CD8-positive, alpha-beta memory T cell (primary cell): Measurements from ENCODE around the gene UVRAG. TPM values are rescaled to one million over a fixed set of nuclear protein-coding genes. Genes with fewer than 3 reads are reported as not detected.

Source experiments
- CTCF ChIA-PET: fragments of 350-600 bp; sonication (Branson Sonifier 250); formaldehyde crosslinking; loops from one replicate; lab custom pipeline; 2021; ENCODE audit warnings: antibody characterized with exemption; lab: Charles Lee
- POLR2A ChIA-PET: fragments of 350-600 bp; sonication (Branson Sonifier 250); formaldehyde crosslinking; loops from one replicate; lab custom pipeline; 2021; ENCODE audit warnings: antibody characterized with exemption; lab: Charles Lee
- DNase-seq, 5 donors: peaks; one replicate each; pipeline versions ENCODE4 v3.0.0 to v3.0.0-alpha.2; 2020 to 2022; ENCODE audit warnings: mixed read lengths in 1 of 5
- H3K27ac ChIP-seq: one replicate; pipeline ENCODE4 v1.7.0; 2013; ENCODE audit warnings: low read depth, mild to moderate bottlenecking, low read length, moderate library complexity
- H3K27me3 ChIP-seq: 2 replicates; pipeline ENCODE4 v1.7.0; 2013; ENCODE audit warnings: low read length, mild to moderate bottlenecking; ENCODE audit not compliant: insufficient read depth, poor library complexity, severe bottlenecking
- H3K36me3 ChIP-seq: 2 replicates; pipeline ENCODE4 v1.7.0; 2013; ENCODE audit warnings: mild to moderate bottlenecking, low read length, moderate library complexity; ENCODE audit not compliant: insufficient read depth
- H3K4me1 ChIP-seq: 2 replicates; pipeline ENCODE4 v1.7.0; 2013; ENCODE audit warnings: mild to moderate bottlenecking, low read length, moderate library complexity; ENCODE audit not compliant: insufficient read depth
- H3K4me3 ChIP-seq: 2 replicates; pipeline ENCODE4 v1.7.0; 2013; ENCODE audit warnings: mild to moderate bottlenecking, low read length
- H3K9me3 ChIP-seq: 2 replicates; pipeline ENCODE4 v1.7.0; 2013; ENCODE audit warnings: mild to moderate bottlenecking, low read length
- H3K27ac Mint-ChIP-seq, 8 donors: one replicate each; pipeline ENCODE4 v1.8.0; 2020 to 2021; ENCODE audit warnings: mixed read lengths in 8 of 8, mild to moderate bottlenecking in 6 of 8, inconsistent platforms in 3 of 8, moderate library complexity in 3 of 8
- H3K27me3 Mint-ChIP-seq, 2 donors: one replicate each; pipeline ENCODE4 v1.8.0; 2020 to 2021; ENCODE audit warnings: mixed read lengths in 2 of 2, mild to moderate bottlenecking in 1 of 2, moderate library complexity in 1 of 2
- H3K36me3 Mint-ChIP-seq, 3 donors: one replicate each; pipeline ENCODE4 v1.8.0; 2020 to 2021; ENCODE audit warnings: mixed read lengths in 3 of 3, inconsistent platforms in 1 of 3, mild to moderate bottlenecking in 1 of 3
- H3K4me1 Mint-ChIP-seq, 3 donors: one replicate each; pipeline ENCODE4 v1.8.0; 2020 to 2021; ENCODE audit warnings: mixed read lengths in 3 of 3, inconsistent platforms in 1 of 3, mild to moderate bottlenecking in 1 of 3
- H3K4me3 Mint-ChIP-seq, 7 donors: one replicate each; pipeline ENCODE4 v1.8.0; 2020 to 2021; ENCODE audit warnings: mixed read lengths in 7 of 7, mild to moderate bottlenecking in 6 of 7, moderate library complexity in 4 of 7, inconsistent platforms in 2 of 7
- H3K9me3 Mint-ChIP-seq, 5 donors: one replicate each; pipeline ENCODE4 v1.8.0; 2020 to 2022; ENCODE audit warnings: mixed read lengths in 5 of 5, mild to moderate bottlenecking in 3 of 5, moderate library complexity in 2 of 5, inconsistent platforms in 1 of 5
- polyA plus RNA-seq: library from polyadenylated mRNA; unstranded; fragments of 300-500 nt; fragmentation: Illumina TruSeq; gene quantifications from one replicate; pipeline ENCODE4 v1.2.3, GENCODE V29; 2021
- total RNA-seq, 2 experiments: library from RNA; stranded (reverse); gene quantifications; one replicate each; pipeline ENCODE4 v1.2.3, GENCODE V29; 2021

The UVRAG gene
- total and polyA plus RNA-seq, 3 experiments from 2014 or later = 17.1 to 20.9 (median 18.0) TPM

DNA sequence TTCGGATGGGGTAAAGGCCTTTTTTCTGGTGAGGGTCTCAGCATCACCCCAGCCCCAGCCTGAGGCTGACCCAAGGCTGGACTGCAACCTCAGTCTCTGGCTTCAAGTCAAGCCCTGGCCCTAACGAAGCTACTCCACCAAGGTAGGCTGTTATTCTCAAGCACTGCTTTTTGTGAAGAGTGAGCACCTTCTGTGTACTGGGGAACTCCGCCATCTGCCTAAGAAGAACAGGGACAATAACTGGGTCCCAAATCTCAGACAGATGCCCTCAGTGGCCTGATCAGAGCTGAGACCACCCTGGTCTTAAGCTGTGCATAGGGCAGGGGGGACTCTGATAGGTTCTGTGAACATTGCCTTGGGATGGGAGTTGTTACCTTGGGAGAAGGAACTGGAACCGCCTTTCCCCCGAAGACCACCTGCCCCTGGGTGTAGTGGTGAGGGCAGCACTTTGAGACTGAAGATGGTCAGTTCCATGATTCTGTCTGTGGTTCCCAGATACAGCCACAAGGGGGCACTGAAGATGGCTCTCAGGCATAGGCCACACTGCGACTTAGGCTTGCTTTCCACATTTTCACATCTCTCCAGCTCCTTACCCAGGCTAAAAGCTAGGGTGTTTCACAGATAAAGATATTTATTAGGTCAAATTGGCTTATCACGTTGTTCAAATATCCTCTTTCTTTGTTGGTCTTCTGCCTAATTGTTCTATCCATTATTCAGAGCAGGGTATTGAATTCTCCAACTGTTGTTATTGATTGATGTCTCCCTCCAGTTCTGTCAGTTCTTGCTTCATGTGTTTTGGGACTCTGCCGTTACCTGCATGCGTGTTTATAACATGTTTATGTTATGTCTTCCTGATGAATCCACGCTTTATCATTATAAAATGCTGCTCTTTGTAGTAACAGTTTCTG is 11.8 kb upstream of the UVRAG start:
- POLR2A ChIA-PET = no interaction called here
- H3K36me3 ChIP-seq = no peaks in the 10 kb centered on the region
- H3K27ac ChIP-seq = no peak overlapping the region
- Mint-ChIP-seq H3K27ac (no peak overlapping the region), H3K9me3 (no peaks in the 10 kb centered on the region), H3K36me3 (no peaks in the 10 kb centered on the region), H3K27me3 (peaks cover 2 to 3% of the 10 kb centered on the region in 2 donors), H3K4me3 (no peak overlapping the region), H3K4me1 (peaks cover 6 to 14% (median 9%) of the 10 kb centered on the region in 3 donors)
- no peaks in the 10 kb centered on the region for H3K9me3 ChIP-seq
- DNase-seq = peak; percentile 47 to 77 (median 56)
- no peaks in the 10 kb centered on the region for H3K27me3 ChIP-seq
- CTCF ChIA-PET = interaction anchor here (0.6 to 3.3 kb wide), 16 partner anchors 8 to 515 kb away, joined by 3 to 94 read pairs (median 6); partner anchors contain the start of gene UVRAG
- H3K4me3 ChIP-seq = no peak overlapping the region
- H3K4me1 ChIP-seq = peaks cover 12% of the 10 kb centered on the region

DNA sequence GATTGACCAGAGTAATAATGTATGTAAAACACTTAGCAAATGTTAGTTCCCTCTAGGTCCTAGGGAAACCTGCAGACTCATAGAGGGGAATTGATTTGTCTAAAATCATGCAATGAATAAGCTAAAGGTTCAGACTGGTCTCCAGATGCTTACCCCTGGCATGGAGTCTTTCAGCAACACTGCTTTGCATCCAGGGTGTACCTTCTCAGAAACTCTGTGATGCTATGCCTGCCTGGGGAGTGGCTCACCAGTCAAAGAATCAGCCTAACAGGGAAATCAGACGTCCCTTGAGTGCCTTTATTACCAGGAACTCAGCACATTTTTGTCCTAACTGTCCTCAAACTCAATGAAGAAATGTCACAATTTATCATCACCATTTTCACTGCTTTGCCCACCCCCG is 5.9 kb upstream of the UVRAG start:
- Histone ChIP-seq H3K4me1 (peaks cover 5% of the 10 kb centered on the region), H3K36me3 (no peaks in the 10 kb centered on the region), H3K4me3 (no peak overlapping the region), H3K27me3 (no peaks in the 10 kb centered on the region), H3K27ac (no peak overlapping the region), H3K9me3 (no peaks in the 10 kb centered on the region)
- H3K9me3 Mint-ChIP-seq = no peaks in the 10 kb centered on the region
- ChIA-PET POLR2A (no interaction called here), CTCF (no interaction called here)
- no peaks in the 10 kb centered on the region for H3K36me3 Mint-ChIP-seq
- H3K4me3 Mint-ChIP-seq = no peak overlapping the region
- no peak overlapping the region for H3K27ac Mint-ChIP-seq
- peaks cover 2 to 3% of the 10 kb centered on the region in 2 donors for H3K27me3 Mint-ChIP-seq
- DNase-seq = no peak
- peaks cover 7 to 9% (median 8%) of the 10 kb centered on the region in 3 donors for H3K4me1 Mint-ChIP-seq

DNA sequence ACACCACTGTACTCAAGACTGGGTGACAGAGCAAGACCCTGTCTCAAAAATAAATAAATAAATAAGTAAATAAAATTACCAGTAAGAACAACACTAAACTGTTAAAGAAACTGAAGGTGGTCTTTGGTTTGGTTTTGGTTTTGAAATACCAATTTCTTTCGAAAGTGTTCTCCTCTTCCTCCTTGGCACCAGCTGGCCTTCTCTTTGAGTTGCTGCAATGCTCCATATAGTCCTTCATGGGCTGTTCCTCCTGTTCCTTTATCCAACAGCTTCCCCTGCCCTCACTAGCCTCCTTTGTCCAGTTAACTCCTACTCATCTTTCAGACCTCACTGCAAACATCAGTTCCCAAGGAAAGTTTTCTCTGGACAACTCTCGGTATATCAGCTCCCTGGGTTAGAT is 5.0 kb upstream of the UVRAG start:
- peaks cover 0 to 3% (median 0%) of the 10 kb centered on the region in 3 donors for H3K36me3 Mint-ChIP-seq
- H3K4me3 Mint-ChIP-seq = no peak overlapping the region
- Histone ChIP-seq H3K36me3 (no peaks in the 10 kb centered on the region), H3K4me1 (peaks cover 8% of the 10 kb centered on the region), H3K27ac (no peak overlapping the region), H3K9me3 (no peaks in the 10 kb centered on the region), H3K27me3 (no peaks in the 10 kb centered on the region), H3K4me3 (no peak overlapping the region)
- no peak for DNase-seq
- H3K27me3 Mint-ChIP-seq = peaks cover 3 to 8% of the 10 kb centered on the region in 2 donors
- H3K9me3 Mint-ChIP-seq = no peaks in the 10 kb centered on the region
- ChIA-PET CTCF (no interaction called here), POLR2A (interaction anchor here (0.6 kb wide), 1 partner anchor 53 kb away, joined by 3 read pairs; no protein-coding TSS in a partner anchor)
- H3K27ac Mint-ChIP-seq = no peak overlapping the region
- peaks cover 10 to 13% (median 13%) of the 10 kb centered on the region in 3 donors for H3K4me1 Mint-ChIP-seq

DNA sequence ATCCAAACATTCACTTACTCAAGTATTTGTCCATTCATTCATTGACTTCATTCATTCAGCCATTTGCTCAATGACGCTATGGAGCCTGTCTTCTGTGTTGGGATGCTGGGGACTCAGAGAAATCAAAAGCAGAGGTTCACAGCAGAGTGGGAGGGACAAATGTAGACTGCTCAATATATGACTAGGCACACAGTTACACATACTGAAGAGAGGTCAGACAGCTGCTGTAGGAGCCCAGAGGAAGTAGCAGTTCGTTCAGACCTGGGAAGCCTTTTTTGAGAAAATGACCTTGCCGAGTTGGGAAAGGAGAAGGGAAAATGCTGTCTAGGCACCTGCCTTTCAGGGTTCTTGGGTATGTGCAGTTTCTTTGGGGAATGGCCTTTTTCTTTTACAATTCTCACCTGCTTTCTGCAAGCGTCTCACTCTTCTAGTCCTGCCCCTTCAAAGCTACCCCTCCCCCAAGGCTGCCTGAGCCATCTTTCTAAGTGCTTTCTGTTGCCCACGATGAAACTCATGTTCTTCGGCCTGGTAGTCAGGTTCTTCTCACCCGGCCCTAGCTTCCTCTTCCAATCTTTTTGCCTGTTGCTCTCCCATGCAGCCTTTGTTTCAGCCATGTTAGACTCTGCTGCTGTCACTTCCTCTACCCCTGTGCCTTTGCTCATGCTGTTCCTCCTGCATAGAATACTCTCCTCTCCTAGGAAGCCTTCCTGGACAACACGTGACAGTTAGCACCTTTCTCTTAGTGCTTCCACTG is 4.2 kb upstream of the UVRAG start:
- peaks cover 0 to 5% (median 0%) of the 10 kb centered on the region in 3 donors for H3K36me3 Mint-ChIP-seq
- Histone ChIP-seq H3K4me1 (peaks cover 8% of the 10 kb centered on the region), H3K36me3 (no peaks in the 10 kb centered on the region), H3K27me3 (no peaks in the 10 kb centered on the region), H3K9me3 (no peaks in the 10 kb centered on the region), H3K4me3 (no peak overlapping the region), H3K27ac (no peak overlapping the region)
- H3K27ac Mint-ChIP-seq = peak overlapping the region in 2 of 8 donors; percentile 7 to 24
- ChIA-PET CTCF (interaction anchor here (0.8 to 1.0 kb wide), 2 partner anchors 8 to 57 kb away, joined by 3 to 5 read pairs; no protein-coding TSS in a partner anchor), POLR2A (interaction anchor here (0.6 kb wide), 1 partner anchor 52 kb away, joined by 3 read pairs; no protein-coding TSS in a partner anchor)
- no peak for DNase-seq
- H3K9me3 Mint-ChIP-seq = no peaks in the 10 kb centered on the region
- peak overlapping the region in 2 of 7 donors; percentile 21 to 38 for H3K4me3 Mint-ChIP-seq
- peaks cover 11 to 13% (median 13%) of the 10 kb centered on the region in 3 donors for H3K4me1 Mint-ChIP-seq
- peaks cover 3 to 8% of the 10 kb centered on the region in 2 donors for H3K27me3 Mint-ChIP-seq

DNA sequence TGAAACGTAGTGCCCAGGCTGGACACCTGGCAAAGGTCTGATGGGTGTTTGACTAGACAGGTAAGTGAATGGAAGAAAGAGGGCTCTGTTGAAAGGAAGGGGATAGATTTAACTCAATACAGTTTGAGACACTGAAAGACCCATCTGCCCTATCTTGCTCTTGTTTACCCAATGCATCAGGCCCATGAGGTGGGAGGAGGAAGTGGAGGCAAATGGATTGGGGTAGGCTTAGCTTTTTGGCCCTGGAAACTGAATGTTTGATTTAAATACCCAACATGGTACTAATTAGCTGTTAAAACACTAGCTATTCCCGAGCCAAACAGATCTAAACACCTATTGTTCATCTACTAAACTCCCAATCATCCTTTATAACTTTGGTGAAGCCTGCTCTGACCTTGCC is 3.5 kb upstream of the UVRAG start:
- Histone ChIP-seq H3K9me3 (no peaks in the 10 kb centered on the region), H3K4me1 (peaks cover 14% of the 10 kb centered on the region), H3K4me3 (no peak overlapping the region), H3K27me3 (no peaks in the 10 kb centered on the region), H3K36me3 (no peaks in the 10 kb centered on the region), H3K27ac (no peak overlapping the region)
- Mint-ChIP-seq H3K27me3 (peaks cover 3 to 8% of the 10 kb centered on the region in 2 donors), H3K9me3 (no peaks in the 10 kb centered on the region), H3K4me3 (peak overlapping the region in 1 of 7 donors; percentile 29), H3K27ac (peak overlapping the region in 2 of 8 donors; percentile 22 to 24), H3K36me3 (peaks cover 0 to 5% (median 0%) of the 10 kb centered on the region in 3 donors), H3K4me1 (peaks cover 11 to 13% (median 13%) of the 10 kb centered on the region in 3 donors)
- ChIA-PET POLR2A (no interaction called here), CTCF (interaction anchor here (0.8 to 1.0 kb wide), 2 partner anchors 8 to 57 kb away, joined by 3 to 5 read pairs; no protein-coding TSS in a partner anchor)
- DNase-seq = no peak

DNA sequence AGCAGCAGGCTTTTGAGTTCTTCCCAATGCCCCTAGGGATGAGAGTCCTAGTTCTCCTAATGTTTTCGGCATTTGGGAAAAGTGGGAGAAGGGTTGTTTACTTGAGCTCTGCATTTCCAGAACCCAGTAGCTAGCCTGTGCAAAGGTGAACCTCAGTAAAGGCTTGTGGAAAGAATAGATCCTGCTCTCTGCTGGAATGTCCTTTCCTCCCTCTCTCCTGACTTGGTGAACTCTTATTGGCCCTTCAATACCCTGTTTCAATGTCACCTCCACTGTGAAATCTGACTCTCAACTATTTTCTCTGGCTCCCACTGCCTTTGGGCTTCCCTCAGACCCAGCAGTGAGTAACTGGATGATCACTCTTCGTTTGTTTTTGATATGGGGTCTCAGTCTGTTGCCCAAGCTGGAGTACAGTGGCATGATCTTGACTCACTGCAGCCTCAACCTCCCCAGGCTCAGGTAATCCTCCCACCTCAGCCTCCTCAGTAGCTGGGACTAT is 2.4 kb upstream of the UVRAG start:
- Histone ChIP-seq H3K36me3 (no peaks in the 10 kb centered on the region), H3K9me3 (no peaks in the 10 kb centered on the region), H3K27ac (no peak overlapping the region), H3K27me3 (no peaks in the 10 kb centered on the region), H3K4me3 (no peak overlapping the region), H3K4me1 (peaks cover 21% of the 10 kb centered on the region)
- Mint-ChIP-seq H3K36me3 (peaks cover 0 to 5% (median 0%) of the 10 kb centered on the region in 3 donors), H3K27me3 (peaks cover under 1 to 6% of the 10 kb centered on the region in 2 donors), H3K4me1 (peaks cover 11 to 13% (median 13%) of the 10 kb centered on the region in 3 donors), H3K4me3 (no peak overlapping the region), H3K27ac (peak overlapping the region in 1 of 8 donors; percentile 33), H3K9me3 (no peaks in the 10 kb centered on the region)
- ChIA-PET POLR2A (no interaction called here), CTCF (interaction anchor here (0.6 to 4.5 kb wide), 4 partner anchors 10 to 396 kb away, joined by 3 to 35 read pairs (median 4); no protein-coding TSS in a partner anchor)
- no peak for DNase-seq

DNA sequence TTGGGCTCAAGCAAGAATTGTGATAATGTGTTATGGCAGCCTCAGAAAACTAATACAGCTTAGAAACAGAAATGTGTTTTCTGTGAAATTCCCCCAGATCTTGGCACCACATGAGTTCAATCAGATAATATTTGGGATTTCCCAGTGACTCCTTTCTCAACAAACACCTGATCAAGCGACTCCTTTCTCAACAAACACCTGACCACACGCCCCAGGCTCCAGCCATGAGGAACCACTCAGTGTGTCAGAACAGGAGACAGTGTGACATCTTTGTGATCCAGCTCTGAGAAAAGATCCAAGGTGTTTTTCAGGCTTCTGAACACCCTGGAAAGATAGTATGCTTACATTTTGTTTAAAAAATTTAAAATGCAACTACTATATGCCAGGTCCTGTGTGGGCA is 1.9 kb upstream of the UVRAG start:
- peaks cover 13 to 18% (median 17%) of the 10 kb centered on the region in 3 donors for H3K4me1 Mint-ChIP-seq
- no peaks in the 10 kb centered on the region for H3K9me3 Mint-ChIP-seq
- Histone ChIP-seq H3K27ac (no peak overlapping the region), H3K4me1 (peaks cover 25% of the 10 kb centered on the region), H3K36me3 (no peaks in the 10 kb centered on the region), H3K27me3 (no peaks in the 10 kb centered on the region), H3K9me3 (no peaks in the 10 kb centered on the region), H3K4me3 (no peak overlapping the region)
- no peak for DNase-seq
- H3K4me3 Mint-ChIP-seq = peak overlapping the region in 1 of 7 donors; percentile 89
- peaks cover 0 to 6% of the 10 kb centered on the region in 2 donors for H3K27me3 Mint-ChIP-seq
- peaks cover 0 to 5% (median 0%) of the 10 kb centered on the region in 3 donors for H3K36me3 Mint-ChIP-seq
- H3K27ac Mint-ChIP-seq = peak overlapping the region in 3 of 8 donors; percentile 96 to 100 (median 99)
- ChIA-PET POLR2A (no interaction called here), CTCF (interaction anchor here (0.6 to 4.5 kb wide), 3 partner anchors 11 to 339 kb away, joined by 3 to 35 read pairs (median 5); no protein-coding TSS in a partner anchor)
